ENCODE results near the gene HEMK1.

DNA sequence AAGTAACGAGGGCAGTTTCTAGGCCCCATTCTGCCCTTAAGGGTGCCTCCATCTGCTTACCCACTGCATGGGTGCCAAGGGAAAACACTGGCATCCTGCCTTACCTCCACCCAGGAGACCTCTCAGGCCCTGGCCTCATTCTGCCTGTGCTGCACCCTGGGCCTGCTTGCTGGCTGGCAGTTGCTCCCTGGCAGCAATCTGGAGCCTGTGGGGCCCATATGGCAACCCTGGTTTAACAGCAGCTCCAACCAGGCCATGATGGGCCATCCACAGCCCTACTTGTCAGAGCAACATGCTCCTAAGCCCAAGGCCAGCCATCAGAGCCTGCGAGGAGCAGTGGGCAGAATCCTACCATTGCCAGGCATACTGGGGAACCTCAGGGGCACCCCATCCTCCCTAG is 5.5 kb upstream of the HEMK1 start:
- TF ChIP-seq, protein P1, sequence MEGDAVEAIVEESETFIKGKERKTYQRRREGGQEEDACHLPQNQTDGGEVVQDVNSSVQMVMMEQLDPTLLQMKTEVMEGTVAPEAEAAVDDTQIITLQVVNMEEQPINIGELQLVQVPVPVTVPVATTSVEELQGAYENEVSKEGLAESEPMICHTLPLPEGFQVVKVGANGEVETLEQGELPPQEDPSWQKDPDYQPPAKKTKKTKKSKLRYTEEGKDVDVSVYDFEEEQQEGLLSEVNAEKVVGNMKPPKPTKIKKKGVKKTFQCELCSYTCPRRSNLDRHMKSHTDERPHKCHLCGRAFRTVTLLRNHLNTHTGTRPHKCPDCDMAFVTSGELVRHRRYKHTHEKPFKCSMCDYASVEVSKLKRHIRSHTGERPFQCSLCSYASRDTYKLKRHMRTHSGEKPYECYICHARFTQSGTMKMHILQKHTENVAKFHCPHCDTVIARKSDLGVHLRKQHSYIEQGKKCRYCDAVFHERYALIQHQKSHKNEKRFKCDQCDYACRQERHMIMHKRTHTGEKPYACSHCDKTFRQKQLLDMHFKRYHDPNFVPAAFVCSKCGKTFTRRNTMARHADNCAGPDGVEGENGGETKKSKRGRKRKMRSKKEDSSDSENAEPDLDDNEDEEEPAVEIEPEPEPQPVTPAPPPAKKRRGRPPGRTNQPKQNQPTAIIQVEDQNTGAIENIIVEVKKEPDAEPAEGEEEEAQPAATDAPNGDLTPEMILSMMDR (IDR thresholded peaks at IDR 0.05) = no peak
- TF ChIP-seq POLR2A (IDR thresholded peaks at IDR 0.05) = no peak

Measured in esophagus squamous epithelium (tissue), 4 donors.